Trophoblast cell (in vitro differentiated cells and primary cell): ENCODE measurements around the gene LDLRAD4.

Source experiments
- DNase-seq, 2 donors: peaks; one replicate each; pipeline ENCODE4 v3.0.0-alpha.2; 2016
- H2AFZ ChIP-seq: 2 replicates; pipeline ENCODE4 v1.6.1; 2013; ENCODE audit warnings: low read length, moderate library complexity, mild to moderate bottlenecking; ENCODE audit not compliant: insufficient read depth, poor library complexity
- H2AK5ac ChIP-seq: 2 replicates; pipeline ENCODE4 v1.6.1; 2013; ENCODE audit warnings: mild to moderate bottlenecking, low read length
- H2BK120ac ChIP-seq: 2 replicates; pipeline ENCODE4 v1.6.1; 2013; ENCODE audit warnings: low read length, mild to moderate bottlenecking, moderate library complexity; ENCODE audit not compliant: insufficient read depth, poor library complexity
- H2BK12ac ChIP-seq: 2 replicates; pipeline ENCODE4 v1.6.1; 2013; ENCODE audit warnings: mild to moderate bottlenecking, low read length, moderate library complexity
- H2BK5ac ChIP-seq: 2 replicates; pipeline ENCODE4 v1.6.1; 2013; ENCODE audit warnings: low read length, low read depth, moderate library complexity, mild to moderate bottlenecking; ENCODE audit not compliant: poor library complexity
- H3K14ac ChIP-seq: 2 replicates; pipeline ENCODE4 v1.6.1; 2013; ENCODE audit warnings: mild to moderate bottlenecking, low read length
- H3K18ac ChIP-seq: 2 replicates; pipeline ENCODE4 v1.6.1; 2013; ENCODE audit warnings: mild to moderate bottlenecking, low read length
- H3K23ac ChIP-seq: 2 replicates; pipeline ENCODE4 v1.6.1; 2013; ENCODE audit warnings: low read length
- H3K27ac ChIP-seq: 2 replicates; pipeline ENCODE4 v1.5.1; 2013; ENCODE audit warnings: low read depth, mild to moderate bottlenecking, inconsistent platforms, low read length, moderate library complexity
- H3K27me3 ChIP-seq: 2 replicates; pipeline ENCODE4 v1.6.1; 2013; ENCODE audit warnings: inconsistent platforms, mild to moderate bottlenecking, low read length, moderate library complexity; ENCODE audit not compliant: insufficient read depth
- H3K36me3 ChIP-seq, 2 experiments: 1 replicate in 1 of 2; 2 replicates in 1 of 2; pipeline ENCODE4 v1.6.1; 2013; ENCODE audit warnings: low read length in 2 of 2, mild to moderate bottlenecking in 2 of 2, moderate library complexity in 1 of 2; ENCODE audit not compliant: insufficient read depth in 2 of 2, control insufficient read depth in 1 of 2
- H3K4ac ChIP-seq: 2 replicates; pipeline ENCODE4 v1.6.1; 2013; ENCODE audit warnings: low read depth, mild to moderate bottlenecking, low read length, moderate library complexity
- H3K4me1 ChIP-seq, 2 experiments: 1 replicate in 1 of 2; 2 replicates in 1 of 2; pipeline ENCODE4 v1.6.1; 2013; ENCODE audit warnings: low read length in 2 of 2, mild to moderate bottlenecking in 2 of 2, moderate library complexity in 1 of 2; ENCODE audit not compliant: insufficient read depth in 2 of 2, control insufficient read depth in 1 of 2
- H3K4me2 ChIP-seq: 2 replicates; pipeline ENCODE4 v1.6.1; 2013; ENCODE audit warnings: inconsistent platforms, mild to moderate bottlenecking, low read length, moderate library complexity
- H3K4me3 ChIP-seq: 2 replicates; pipeline ENCODE4 v1.5.1; 2013; ENCODE audit warnings: mild to moderate bottlenecking, low read depth, low read length, inconsistent platforms
- H3K79me1 ChIP-seq: one replicate; pipeline ENCODE4 v1.6.1; 2013; ENCODE audit warnings: low read length
- H3K79me2 ChIP-seq: 2 replicates; pipeline ENCODE4 v1.6.1; 2013; ENCODE audit warnings: low read length, mild to moderate bottlenecking; ENCODE audit not compliant: control insufficient read depth, insufficient read depth, poor library complexity
- H3K9ac ChIP-seq: 2 replicates; pipeline ENCODE4 v1.6.1; 2013; ENCODE audit warnings: mild to moderate bottlenecking, low read length
- H3K9me3 ChIP-seq: 2 replicates; pipeline ENCODE4 v1.6.1; 2013; ENCODE audit warnings: low read depth, mild to moderate bottlenecking, control low read depth, inconsistent platforms, low read length; ENCODE audit not compliant: insufficient read depth
- H4K12ac ChIP-seq: 2 replicates; pipeline ENCODE4 v1.6.1; 2013; ENCODE audit warnings: low read depth, mild to moderate bottlenecking, low read length, moderate library complexity
- H4K8ac ChIP-seq: 2 replicates; pipeline ENCODE4 v1.6.1; 2013; ENCODE audit warnings: low read depth, mild to moderate bottlenecking, low read length, moderate library complexity
- H4K91ac ChIP-seq: one replicate; pipeline ENCODE4 v1.6.1; 2013; ENCODE audit warnings: low read depth, mild to moderate bottlenecking, low read length, moderate library complexity
- WGBS: extraction: QIAGEN DNeasy Blood & Tissue Kit; methylation state at CpG from one replicate; pipeline ENCODE4 v1.1.7; 2013; ENCODE audit warnings: missing lambda C conversion rate; ENCODE audit not compliant: insufficient read length, insufficient coverage; ENCODE audit errors: extremely low coverage; 5-methylcytosine and 5-hydroxymethylcytosine counted together

The LDLRAD4 gene

GRCh38 chr18:13381944-13382365 lies 163.4 kb downstream of the LDLRAD4 start:
- Histone ChIP-seq H3K9ac (no peak overlapping the region), H3K27ac (no peak overlapping the region), H3K4me3 (no peak overlapping the region), H2BK5ac (no peak overlapping the region), H3K79me1 (no peaks in the 10 kb centered on the region), H2BK120ac (no peak overlapping the region), H3K27me3 (no peaks in the 10 kb centered on the region), H2AFZ (no peak overlapping the region), H2AK5ac (no peak overlapping the region), H4K8ac (no peak overlapping the region), H4K12ac (no peak overlapping the region), H3K36me3 (no peaks in the 10 kb centered on the region), H3K14ac (no peak overlapping the region), H3K4ac (no peak overlapping the region), H4K91ac (no peak overlapping the region), H3K4me1 (peaks cover 0 to 1% of the 10 kb centered on the region in 2 experiments), H3K23ac (no peak overlapping the region), H2BK12ac (no peak overlapping the region), H3K18ac (no peak overlapping the region), H3K4me2 (no peak overlapping the region), H3K9me3 (no peaks in the 10 kb centered on the region), H3K79me2 (no peaks in the 10 kb centered on the region)
- DNase-seq = peak in 1 of 2 donors; percentile 51
- WGBS = no CpG with 5 or more reads among the region's 14 CpGs

GRCh38 chr18:13382366-13382953 lies 163.9 kb downstream of the LDLRAD4 start:
- Histone ChIP-seq H2BK5ac (no peak overlapping the region), H3K27ac (no peak overlapping the region), H3K79me1 (no peaks in the 10 kb centered on the region), H4K12ac (no peak overlapping the region), H3K14ac (no peak overlapping the region), H2BK12ac (no peak overlapping the region), H3K79me2 (no peaks in the 10 kb centered on the region), H3K27me3 (no peaks in the 10 kb centered on the region), H4K91ac (no peak overlapping the region), H3K4me2 (no peak overlapping the region), H3K9ac (no peak overlapping the region), H3K4me3 (no peak overlapping the region), H2AK5ac (no peak overlapping the region), H3K36me3 (no peaks in the 10 kb centered on the region), H2BK120ac (no peak overlapping the region), H3K23ac (no peak overlapping the region), H3K4me1 (no peaks in the 10 kb centered on the region), H3K9me3 (peaks cover under 1% of the 10 kb centered on the region), H4K8ac (no peak overlapping the region), H3K18ac (no peak overlapping the region), H2AFZ (no peak overlapping the region), H3K4ac (no peak overlapping the region)
- WGBS = no CpG with 5 or more reads among the region's 9 CpGs
- peak in 1 of 2 donors; percentile 28 for DNase-seq

- Histone ChIP-seq H3K79me2 (no peaks in the 10 kb centered on the region), H3K18ac (no peak overlapping the region), H3K4me2 (no peak overlapping the region), H3K27ac (no peak overlapping the region), H3K36me3 (no peaks in the 10 kb centered on the region), H3K14ac (no peak overlapping the region), H3K9ac (no peak overlapping the region), H3K4me1 (no peaks in the 10 kb centered on the region), H2AK5ac (no peak overlapping the region), H3K4me3 (no peak overlapping the region), H2BK5ac (no peak overlapping the region), H3K4ac (no peak overlapping the region), H3K79me1 (no peaks in the 10 kb centered on the region), H2BK120ac (no peak overlapping the region), H2AFZ (no peak overlapping the region), H2BK12ac (no peak overlapping the region), H3K27me3 (no peaks in the 10 kb centered on the region), H4K91ac (no peak overlapping the region), H4K8ac (no peak overlapping the region), H3K9me3 (peaks cover 1% of the 10 kb centered on the region), H3K23ac (no peak overlapping the region), H4K12ac (no peak overlapping the region)
- no peak for DNase-seq
- WGBS = no CpG with 5 or more reads among the region's 19 CpGs
Observed at GRCh38 chr18:13382954-13383827, 164.6 kb downstream of the LDLRAD4 start.

GRCh38 chr18:13386891-13387801 lies 168.6 kb downstream of the LDLRAD4 start:
- Histone ChIP-seq H3K4me2 (no peak overlapping the region), H3K36me3 (no peaks in the 10 kb centered on the region), H3K14ac (no peak overlapping the region), H3K4me1 (no peaks in the 10 kb centered on the region), H3K9me3 (peaks cover 1% of the 10 kb centered on the region), H4K12ac (no peak overlapping the region), H3K23ac (no peak overlapping the region), H3K4me3 (peak overlapping the region; percentile 45), H3K18ac (no peak overlapping the region), H3K79me2 (no peaks in the 10 kb centered on the region), H3K79me1 (no peaks in the 10 kb centered on the region), H2BK5ac (no peak overlapping the region), H2BK12ac (no peak overlapping the region), H3K27ac (no peak overlapping the region), H4K8ac (no peak overlapping the region), H4K91ac (no peak overlapping the region), H2BK120ac (no peak overlapping the region), H3K4ac (no peak overlapping the region), H2AK5ac (no peak overlapping the region), H2AFZ (no peak overlapping the region), H3K27me3 (no peaks in the 10 kb centered on the region), H3K9ac (no peak overlapping the region)
- no CpG with 5 or more reads among the region's 40 CpGs for WGBS
- no peak for DNase-seq
